Right lobe of liver (tissue), 6 donors: Measurements from ENCODE around the gene TMEM236. TPM values are rescaled to one million over a fixed set of nuclear protein-coding genes. Genes with fewer than 3 reads are reported as not detected.

Source experiments
- ATAC-seq, 4 donors: fragments of 200-7000 bp; cut with Tn5 transposase; one replicate each; pipeline ENCODE4 v1.9.1; 2020; ENCODE audit warnings: mild to moderate bottlenecking in 4 of 4, moderate library complexity in 4 of 4
- DNase-seq, 3 donors: peaks; one replicate each; pipeline ENCODE4 v3.0.0-alpha.2; 2020
- H3K27ac ChIP-seq, 3 donors: fragments of 200-600 bp; one replicate each; pipeline ENCODE4 v1.8.0; 2022
- H3K27me3 ChIP-seq, 2 donors: fragments of 200-600 bp; one replicate each; pipeline ENCODE4 v1.8.0; 2022
- H3K36me3 ChIP-seq, 4 donors: fragments of 200-600 bp; sonication (generic) in 1 of 4; one replicate each; pipeline versions ENCODE4 v1.5.1 to v1.8.0; 2017 to 2022; ENCODE audit warnings: control low read depth in 1 of 4
- H3K4me1 ChIP-seq, 4 donors: fragments of 200-600 bp; sonication (generic) in 1 of 4; one replicate each; pipeline versions ENCODE4 v1.5.1 to v1.8.0; 2017 to 2022; ENCODE audit warnings: control low read depth in 1 of 4
- H3K4me3 ChIP-seq, 3 donors: fragments of 200-600 bp; one replicate each; pipeline ENCODE4 v1.8.0; 2022
- H3K9me3 ChIP-seq, 4 donors: fragments of 200-600 bp; sonication (generic) in 1 of 4; one replicate each; pipeline versions ENCODE4 v1.5.1 to v1.8.0; 2017 to 2022; ENCODE audit warnings: control low read depth in 1 of 4
- POLR2A ChIP-seq: fragments of 450-650 bp; IDR thresholded peaks from one replicate; pipeline ENCODE4 v1.6.1; 2017; ENCODE audit warnings: antibody characterized with exemption, mild to moderate bottlenecking
- WGBS: methylation state at CpG from one replicate; pipeline ENCODE4 v1.1.6; 2018; ENCODE audit warnings: low coverage, low lambda C conversion rate; ENCODE audit not compliant: insufficient coverage; ENCODE audit errors: missing lambda C conversion rate; 5-methylcytosine and 5-hydroxymethylcytosine counted together
- intact Hi-C, 2 donors: fragments of 100-400 bp; cut with DNase I; formaldehyde crosslinking; loops; one replicate each; pipeline versions ENCODE4 v1.11.2 to v1.14.1; 2022
- total RNA-seq, 6 experiments: library from RNA; depleted of rRNA in 2 of 6; stranded (reverse); fragments of >200 nt in 2 of 6; fragmentation: NEBNext Ultra II Directional in 3 of 6; extraction: Animal tissue kit (Norgen Biotek cat#: 25700) in 3 of 6; gene quantifications; one replicate each; pipeline versions ENCODE4 v1.1.0 to v1.2.4, GENCODE V29; 2016 to 2023
- TF ChIP-seq, protein P1 (sequence below), 4 donors: fragments of 200-600 bp in 3 of 4; fragments of 450-650 bp in 1 of 4; IDR thresholded peaks; one replicate each; pipeline versions ENCODE4 v1.5.1 to v1.8.0; 2016 to 2022; ENCODE audit warnings: antibody characterized with exemption in 4 of 4, mild to moderate bottlenecking in 2 of 4
- donor health status: DM: no; HTN: yes; CAD: no.
- donor health status: DM: no; HTN: no; CAD: no.
- donor health status: DM: no; HTN: no; CAD: no.
- donor health status: DM: no; HTN: yes; CAD: no.
- donor health status: DM: no; HTN: yes; CAD: no.

The TMEM236 gene
- total RNA-seq, 6 experiments from 2014 or later: 0.06 to 0.20 (median 0.13) TPM

DNA sequence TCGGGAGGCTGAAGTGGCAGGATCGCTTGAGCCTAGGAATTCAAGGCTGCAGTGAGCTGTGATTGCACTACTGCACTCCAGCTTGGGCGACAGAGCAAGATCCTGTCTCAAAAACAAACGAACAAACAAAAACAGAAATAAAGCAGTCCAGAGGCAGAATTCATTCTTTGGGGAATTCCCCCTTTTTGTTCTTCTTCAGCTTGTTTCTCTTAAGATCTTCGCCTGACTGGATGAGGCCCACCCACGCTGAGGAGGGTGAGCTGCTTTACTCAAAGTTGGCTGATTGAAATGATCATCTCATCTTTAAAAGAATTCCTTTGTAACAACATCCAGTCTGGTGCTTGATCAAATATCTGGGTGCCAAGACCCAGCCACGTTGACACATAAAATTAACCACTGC lies 67.8 kb downstream of the TMEM236 start:
- WGBS: 32% methylated on average over 7 of the region's 7 CpGs

DNA sequence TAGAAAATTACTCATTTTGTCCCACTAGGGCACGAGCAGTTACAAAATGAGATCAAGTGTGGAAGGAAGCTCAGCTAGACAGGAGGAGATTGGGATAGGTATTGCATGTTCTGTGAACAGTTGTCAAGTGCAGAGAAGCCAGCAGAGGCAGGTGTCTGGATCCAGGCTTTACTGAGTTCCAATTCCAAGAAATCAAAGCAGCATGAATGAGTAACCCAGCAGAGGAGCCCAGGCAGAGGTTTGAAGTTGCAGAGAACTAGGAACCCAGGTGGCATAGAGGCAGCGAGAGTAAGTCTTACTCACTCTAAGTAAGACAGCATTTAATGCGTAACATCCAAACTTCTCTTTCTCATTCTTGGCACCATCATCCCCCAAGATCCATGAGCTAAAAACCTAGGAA lies 68.9 kb downstream of the TMEM236 start:
- DNase-seq: no peak
- WGBS: 52% methylated on average over 3 of the region's 3 CpGs
- Histone ChIP-seq H3K4me3 (no peak overlapping the region), H3K27me3 (no peaks in the 10 kb centered on the region), H3K27ac (no peak overlapping the region), H3K9me3 (no peaks in the 10 kb centered on the region), H3K4me1 (no peaks in the 10 kb centered on the region), H3K36me3 (no peaks in the 10 kb centered on the region)
- TF ChIP-seq POLR2A: no peak
- TF ChIP-seq, protein P1, sequence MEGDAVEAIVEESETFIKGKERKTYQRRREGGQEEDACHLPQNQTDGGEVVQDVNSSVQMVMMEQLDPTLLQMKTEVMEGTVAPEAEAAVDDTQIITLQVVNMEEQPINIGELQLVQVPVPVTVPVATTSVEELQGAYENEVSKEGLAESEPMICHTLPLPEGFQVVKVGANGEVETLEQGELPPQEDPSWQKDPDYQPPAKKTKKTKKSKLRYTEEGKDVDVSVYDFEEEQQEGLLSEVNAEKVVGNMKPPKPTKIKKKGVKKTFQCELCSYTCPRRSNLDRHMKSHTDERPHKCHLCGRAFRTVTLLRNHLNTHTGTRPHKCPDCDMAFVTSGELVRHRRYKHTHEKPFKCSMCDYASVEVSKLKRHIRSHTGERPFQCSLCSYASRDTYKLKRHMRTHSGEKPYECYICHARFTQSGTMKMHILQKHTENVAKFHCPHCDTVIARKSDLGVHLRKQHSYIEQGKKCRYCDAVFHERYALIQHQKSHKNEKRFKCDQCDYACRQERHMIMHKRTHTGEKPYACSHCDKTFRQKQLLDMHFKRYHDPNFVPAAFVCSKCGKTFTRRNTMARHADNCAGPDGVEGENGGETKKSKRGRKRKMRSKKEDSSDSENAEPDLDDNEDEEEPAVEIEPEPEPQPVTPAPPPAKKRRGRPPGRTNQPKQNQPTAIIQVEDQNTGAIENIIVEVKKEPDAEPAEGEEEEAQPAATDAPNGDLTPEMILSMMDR (IDR thresholded peaks at IDR 0.05): no peak
- ATAC-seq: no peak
- intact Hi-C loops: no loop called here

More for the DNA sequence above, 67.8 kb downstream of the TMEM236 start:
- Histone ChIP-seq H3K27me3 (no peaks in the 10 kb centered on the region), H3K27ac (no peak overlapping the region), H3K4me1 (no peaks in the 10 kb centered on the region), H3K36me3 (no peaks in the 10 kb centered on the region), H3K4me3 (no peak overlapping the region), H3K9me3 (no peaks in the 10 kb centered on the region)
- intact Hi-C loops: no loop called here
- ATAC-seq: no peak
- no peak for DNase-seq
- TF ChIP-seq, protein P1 (IDR thresholded peaks at IDR 0.05): no peak
- no peak for TF ChIP-seq POLR2A

DNA sequence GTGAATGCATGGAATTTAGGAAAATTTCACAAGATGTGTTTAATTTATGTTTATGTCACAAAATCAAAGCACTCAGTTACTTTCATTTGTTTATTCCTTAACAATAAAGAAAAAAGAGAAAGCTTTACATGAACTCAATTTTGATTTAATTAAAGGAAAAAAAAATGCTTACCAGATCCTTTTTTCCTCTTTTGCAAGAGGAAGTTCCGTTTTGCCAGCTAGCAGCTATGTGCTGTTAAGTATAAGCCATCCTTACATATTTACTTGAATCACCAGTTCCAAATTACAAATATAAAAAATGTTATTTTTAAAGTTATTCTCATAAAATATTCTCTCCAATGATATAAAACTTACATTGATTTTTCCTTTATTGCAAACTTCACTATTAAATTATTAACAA lies 69.9 kb downstream of the TMEM236 start:
- Histone ChIP-seq H3K27me3 (no peaks in the 10 kb centered on the region), H3K27ac (no peak overlapping the region), H3K4me1 (no peaks in the 10 kb centered on the region), H3K4me3 (no peak overlapping the region), H3K9me3 (no peaks in the 10 kb centered on the region), H3K36me3 (no peaks in the 10 kb centered on the region)
- WGBS: 5% methylated on average over 1 of the region's 1 CpG
- TF ChIP-seq, protein P1 (IDR thresholded peaks at IDR 0.05): no peak
- TF ChIP-seq POLR2A: no peak
- ATAC-seq (no peak), DNase-seq (no peak)
- intact Hi-C loops: no loop called here

DNA sequence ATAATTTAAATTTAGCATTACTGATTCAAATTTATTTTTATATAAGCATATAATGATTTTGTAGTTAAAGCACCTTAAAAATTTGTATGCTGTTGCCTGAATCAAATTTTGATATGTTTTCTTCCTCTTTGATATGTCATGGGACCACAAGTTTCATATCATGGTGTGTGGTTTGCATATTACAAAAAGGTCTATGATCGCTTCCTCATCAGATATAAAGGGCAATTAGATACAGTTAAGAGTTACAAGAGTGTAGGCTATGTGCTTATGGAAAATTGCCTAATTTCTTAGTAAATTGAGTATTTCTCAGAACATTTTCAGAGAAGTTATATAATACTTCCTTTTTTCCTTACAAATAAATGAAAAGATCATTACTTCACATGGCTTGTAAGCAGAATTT lies 79.3 kb downstream of the TMEM236 start:
- H3K36me3 ChIP-seq: peaks cover 0 to 2% (median 0%) of the 10 kb centered on the region in 4 donors
- no peaks in the 10 kb centered on the region for H3K4me1 ChIP-seq
- H3K27ac ChIP-seq: no peak overlapping the region
- H3K27me3 ChIP-seq: no peaks in the 10 kb centered on the region
- DNase-seq: no peak
- H3K9me3 ChIP-seq: no peaks in the 10 kb centered on the region
- intact Hi-C loops: no loop called here
- ATAC-seq: peak in 1 of 4 donors; percentile 32
- 68% methylated on average over 1 of the region's 1 CpG for WGBS
- H3K4me3 ChIP-seq: no peak overlapping the region
- TF ChIP-seq, protein P1 (IDR thresholded peaks at IDR 0.05): no peak
- no peak for TF ChIP-seq POLR2A

DNA sequence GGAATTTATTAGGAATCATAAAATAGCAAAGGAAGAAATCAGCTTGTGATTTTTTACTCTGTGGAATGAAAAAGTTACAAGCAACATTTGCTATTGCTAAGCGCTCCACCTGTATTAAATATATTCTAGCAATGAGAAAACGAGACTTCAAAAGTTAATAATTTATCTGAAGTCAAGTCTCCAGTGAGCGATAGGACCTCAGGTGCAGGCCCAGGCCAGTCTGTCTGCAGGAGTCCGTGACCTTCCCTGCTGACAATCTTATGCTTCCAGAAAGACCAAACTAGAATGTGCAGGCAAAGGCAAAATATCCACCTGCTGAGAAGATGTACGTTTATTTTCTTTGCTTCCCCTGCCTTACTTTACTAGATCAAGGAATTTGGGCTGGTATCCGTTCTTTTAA lies 79.9 kb downstream of the TMEM236 start:
- TF ChIP-seq, protein P1 (IDR thresholded peaks at IDR 0.05): no peak
- TF ChIP-seq POLR2A: no peak
- no peak for DNase-seq
- Histone ChIP-seq H3K4me1 (no peaks in the 10 kb centered on the region), H3K36me3 (peaks cover 0 to 2% (median 0%) of the 10 kb centered on the region in 4 donors), H3K27ac (no peak overlapping the region), H3K27me3 (no peaks in the 10 kb centered on the region), H3K4me3 (no peak overlapping the region), H3K9me3 (no peaks in the 10 kb centered on the region)
- 51% methylated on average over 6 of the region's 6 CpGs for WGBS
- intact Hi-C loops: no loop called here
- ATAC-seq: no peak
